HG03196 (cell line): ENCODE results near the gene TAF5L.
"Not testable (repeated sequence)": the region's sequence is repeated elsewhere in the genome, so short reads cannot be mapped to it uniquely, and the experiment has no call there.

ENCODE experiments used
- ATAC-seq: cut with Tn5 transposase; IDR thresholded peaks from one replicate; pipeline ENCODE4 v1.9.1; 2021; ENCODE audit not compliant: unreplicated experiment

Gene TAF5L

DNA sequence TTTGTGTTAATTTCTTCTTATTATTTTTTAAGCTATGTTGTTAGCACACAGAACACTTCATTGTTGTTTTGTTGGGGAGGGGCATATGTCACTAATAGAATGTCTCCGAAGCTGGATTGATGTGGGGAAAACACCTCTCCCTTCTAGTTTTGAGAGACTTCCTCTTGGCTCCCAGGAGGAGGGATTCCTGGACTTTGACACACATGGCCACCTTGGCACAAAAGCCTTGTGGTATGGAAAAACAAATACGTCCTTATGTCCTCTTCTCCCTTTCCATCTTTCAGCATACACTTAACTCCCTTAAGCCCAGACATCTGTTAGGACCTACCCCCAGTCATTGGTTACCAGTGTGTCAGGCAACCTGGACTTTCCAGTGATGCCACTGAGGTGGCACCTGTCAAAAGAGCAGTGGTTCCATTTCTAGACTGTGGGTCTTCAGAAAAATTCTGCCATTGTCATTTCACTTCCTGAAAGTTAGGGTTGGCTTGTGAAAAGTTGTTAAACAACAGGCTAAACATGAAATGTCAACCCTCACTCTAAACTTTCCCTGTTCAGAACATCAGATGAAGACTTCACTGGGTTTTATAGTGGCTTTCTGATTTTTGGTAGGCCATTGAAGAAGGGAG, 54.9 kb downstream of the TAF5L start:
- ATAC-seq, result no peak

DNA sequence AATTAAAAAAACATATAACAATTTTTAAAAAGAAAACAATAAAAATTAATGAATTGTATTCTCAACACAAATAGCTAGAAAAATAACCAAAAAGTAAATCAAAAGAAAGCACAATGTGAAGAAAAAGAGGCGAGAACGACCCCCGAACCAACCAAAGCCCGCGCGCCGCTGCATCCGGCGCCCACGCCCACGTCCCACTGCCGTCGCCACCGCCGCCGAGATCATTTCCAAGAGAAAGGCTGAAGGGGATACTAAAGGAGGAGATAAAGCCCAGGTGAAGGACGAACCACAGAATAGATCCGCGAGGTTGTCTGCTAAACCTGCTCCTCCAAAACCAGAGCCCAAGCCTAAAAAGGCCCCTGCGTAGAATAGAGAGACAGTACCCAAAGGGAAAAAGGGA, 55.6 kb downstream of the TAF5L start:
- no peak for ATAC-seq

DNA sequence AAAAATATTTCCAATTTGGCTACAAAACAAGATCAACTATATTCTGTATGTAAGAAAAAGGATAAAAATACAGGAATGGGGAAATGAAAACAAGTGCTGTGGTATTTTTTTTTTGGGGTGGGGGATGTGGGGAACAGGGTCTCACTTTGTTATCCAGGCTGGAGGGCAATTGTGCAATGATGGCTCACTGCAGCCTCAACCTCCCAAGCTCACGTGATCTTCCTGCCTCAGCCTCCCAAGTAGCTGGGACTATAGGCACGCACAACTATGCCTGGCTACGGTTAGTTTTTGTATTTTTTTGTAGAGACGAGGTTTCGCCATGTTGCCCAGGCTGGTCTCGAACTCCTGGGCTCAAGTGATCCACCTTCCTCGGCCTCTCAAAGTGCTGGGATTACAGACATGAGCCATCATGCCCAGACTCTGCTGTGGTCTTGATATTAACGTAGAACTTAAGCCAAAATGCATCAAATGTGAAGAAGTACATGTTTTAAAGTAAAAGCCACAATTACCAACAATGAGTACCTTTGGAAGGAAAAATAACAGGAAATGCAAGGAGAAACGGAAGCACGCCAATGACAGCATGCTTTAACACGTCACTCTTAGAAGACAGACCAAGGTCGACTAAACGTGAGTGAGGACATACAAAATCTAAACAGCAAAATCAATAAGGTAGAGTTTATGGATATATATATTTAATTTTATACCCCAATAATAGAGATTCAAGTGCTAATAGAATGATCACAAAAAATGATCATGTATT, 58.6 kb downstream of the TAF5L start:
- no peak for ATAC-seq

DNA sequence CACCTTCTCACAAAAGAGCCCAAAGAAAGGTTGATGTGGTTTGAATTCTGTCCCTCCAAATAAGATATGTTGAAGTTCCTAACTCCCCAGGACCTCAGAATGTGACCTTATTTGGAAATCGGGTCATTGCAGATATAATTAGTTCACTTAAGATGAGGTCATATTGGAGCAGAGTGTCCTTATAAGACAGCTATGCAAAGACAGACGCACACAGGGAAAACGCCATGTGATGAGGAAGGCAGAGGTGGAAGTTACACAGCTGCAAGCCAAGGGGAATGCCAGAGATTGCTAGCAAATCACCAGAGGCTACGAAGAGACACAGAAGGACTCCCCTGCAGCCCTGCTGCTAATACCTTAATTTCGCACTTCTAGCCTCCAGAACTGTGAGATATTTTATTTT, 62.2 kb downstream of the TAF5L start:
- no peak for ATAC-seq

DNA sequence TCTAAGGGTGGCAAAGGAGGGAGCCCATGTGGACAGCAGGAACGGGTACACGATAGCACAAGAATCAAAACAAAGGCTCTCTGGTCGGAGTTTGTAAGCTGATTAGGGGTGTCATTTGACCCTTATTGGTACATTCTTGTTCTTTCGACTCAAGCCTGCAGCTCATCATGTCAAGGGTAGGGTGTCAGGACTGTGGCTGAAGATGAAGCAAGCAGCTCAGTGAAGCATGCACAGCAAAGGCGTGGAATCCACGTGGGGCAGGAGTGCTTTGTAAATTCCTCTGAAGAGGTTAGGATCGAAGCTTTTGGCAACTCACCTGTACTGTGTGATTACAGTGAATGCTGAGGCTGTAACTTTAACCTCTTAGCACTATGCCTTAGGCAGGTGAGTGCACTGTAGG, 62.7 kb downstream of the TAF5L start:
- no peak for ATAC-seq

DNA sequence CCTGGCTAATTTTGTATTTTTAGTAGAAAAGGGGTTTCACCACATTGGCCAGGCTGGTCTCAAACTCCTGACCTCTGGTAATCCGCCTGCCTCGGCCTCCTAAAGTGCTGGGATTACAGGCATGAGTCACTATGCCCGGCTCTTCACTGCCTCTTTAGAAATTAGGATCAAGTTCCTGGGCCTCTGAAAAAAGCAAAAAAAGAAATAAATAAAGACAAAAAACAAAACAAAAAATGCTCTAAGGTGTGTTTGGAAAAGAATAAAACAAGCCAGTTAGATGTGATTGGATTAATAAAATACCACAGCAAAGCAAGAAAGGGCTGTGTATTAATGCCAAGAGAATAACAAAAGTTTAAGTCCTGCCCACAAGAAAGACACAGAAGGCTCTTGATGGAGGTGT, 63.2 kb downstream of the TAF5L start:
- ATAC-seq, result no peak

DNA sequence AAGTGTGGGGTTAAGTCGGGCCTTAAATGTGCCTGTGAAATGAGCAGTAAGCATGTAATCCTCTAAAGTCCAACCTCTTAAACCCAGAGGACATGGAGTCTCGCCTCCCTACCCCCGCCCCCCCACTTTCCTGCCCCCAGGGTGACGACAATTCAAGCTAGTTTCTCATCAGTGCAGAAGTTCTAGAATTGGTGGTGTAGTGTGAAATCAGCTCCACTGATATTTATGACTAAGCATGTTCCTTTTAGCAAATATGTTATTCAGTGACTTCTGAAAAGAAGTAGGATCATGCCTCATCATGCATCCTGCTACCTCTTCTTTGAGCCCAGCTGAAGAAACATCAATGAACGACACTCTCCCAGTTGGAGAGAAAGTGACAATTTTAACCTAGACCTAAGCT, 64.8 kb downstream of the TAF5L start:
- ATAC-seq, result no peak

DNA sequence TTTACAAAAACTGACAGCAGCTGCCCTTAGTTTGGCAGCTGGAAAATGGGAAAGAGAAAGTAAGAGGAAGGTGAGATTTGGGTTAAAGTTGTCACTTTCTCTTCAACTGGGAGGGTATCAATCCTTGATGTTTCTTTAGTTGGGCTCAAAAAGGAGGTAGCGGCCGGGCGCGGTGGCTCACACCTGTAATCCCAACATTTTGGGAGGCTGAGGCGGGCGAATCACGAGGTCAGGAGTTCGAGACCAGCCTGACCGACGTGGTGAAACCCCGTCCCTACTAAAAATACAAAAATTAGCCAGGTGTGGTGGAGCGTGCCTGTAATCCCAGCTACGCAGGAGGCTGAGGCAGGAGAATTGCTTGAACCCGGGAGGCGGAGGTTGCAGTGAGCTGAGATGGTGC, 65.8 kb downstream of the TAF5L start:
- ATAC-seq, result not testable (repeated sequence)

DNA sequence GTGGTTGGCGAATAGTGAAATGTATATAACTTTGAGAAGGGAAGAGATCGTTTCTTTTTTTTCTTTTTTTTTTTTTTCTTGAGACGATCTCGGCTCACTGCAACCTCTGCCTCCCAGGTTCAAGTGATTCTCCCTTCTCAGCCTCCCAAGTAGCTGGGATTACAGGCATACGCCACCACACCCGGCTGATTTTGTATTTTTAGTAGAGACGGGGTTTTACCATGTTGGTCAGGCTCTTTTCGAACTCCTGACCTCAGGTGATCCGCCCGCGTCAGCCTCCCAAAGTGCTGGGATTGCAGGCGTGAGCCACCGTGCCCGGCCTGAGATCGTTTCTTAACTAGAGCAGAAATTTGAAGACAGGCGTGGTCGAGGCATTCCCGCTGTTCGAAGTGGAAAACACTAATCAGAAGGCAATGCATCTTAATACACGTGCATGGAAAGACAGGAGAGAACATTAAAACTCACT, 66.6 kb downstream of the TAF5L start:
- not testable (repeated sequence) for ATAC-seq

DNA sequence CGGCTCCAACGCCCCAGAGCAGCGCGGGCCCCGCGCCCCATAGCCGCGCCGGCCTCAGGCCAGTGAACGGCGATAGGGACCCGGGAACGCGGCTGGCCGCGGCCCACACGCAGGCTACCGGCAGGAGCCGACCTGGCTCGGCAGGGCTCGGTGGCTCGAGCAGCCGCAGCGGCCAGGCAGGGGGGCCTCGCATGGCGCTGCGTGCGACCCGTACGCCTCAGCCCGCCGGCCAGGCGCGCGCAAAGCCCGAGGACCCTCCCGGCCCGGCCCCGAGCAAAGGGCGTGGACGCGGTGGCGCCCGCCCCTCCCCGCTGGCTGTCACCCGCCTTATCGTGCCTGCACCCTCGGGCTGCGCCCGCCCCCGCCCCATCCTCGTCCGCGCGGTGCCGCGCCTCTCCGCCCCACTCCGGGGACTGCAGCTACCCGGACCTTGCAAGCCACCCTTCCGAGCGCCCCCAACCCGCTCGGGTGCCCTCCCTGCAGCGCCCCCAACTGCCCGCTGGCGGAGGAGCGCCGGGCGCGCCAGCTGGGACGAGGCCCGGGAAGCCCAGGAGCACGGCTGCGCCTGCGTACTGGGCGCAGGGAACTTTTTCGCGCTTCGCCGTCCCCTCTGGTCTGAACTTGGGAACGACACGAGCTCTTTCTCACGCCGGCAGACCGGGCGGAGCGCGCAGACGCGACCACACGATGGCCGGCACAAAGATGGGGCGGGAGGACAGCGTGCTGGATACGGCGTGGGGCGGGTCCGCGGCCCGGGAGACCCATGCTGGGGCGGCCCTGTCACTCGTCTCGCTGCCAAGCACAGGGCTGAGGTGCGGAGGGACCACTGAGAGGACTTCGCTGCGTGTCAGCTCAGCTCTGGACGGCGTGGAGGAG, 67.2 kb downstream of the TAF5L start, which contains the start of gene ABCB10:
ABCB10 (minus strand) TSS at position 248 of the 876 bp plus-strand sequence; CDS start at position 193, 55 bp downstream.
- peak; percentile 79 for ATAC-seq

DNA sequence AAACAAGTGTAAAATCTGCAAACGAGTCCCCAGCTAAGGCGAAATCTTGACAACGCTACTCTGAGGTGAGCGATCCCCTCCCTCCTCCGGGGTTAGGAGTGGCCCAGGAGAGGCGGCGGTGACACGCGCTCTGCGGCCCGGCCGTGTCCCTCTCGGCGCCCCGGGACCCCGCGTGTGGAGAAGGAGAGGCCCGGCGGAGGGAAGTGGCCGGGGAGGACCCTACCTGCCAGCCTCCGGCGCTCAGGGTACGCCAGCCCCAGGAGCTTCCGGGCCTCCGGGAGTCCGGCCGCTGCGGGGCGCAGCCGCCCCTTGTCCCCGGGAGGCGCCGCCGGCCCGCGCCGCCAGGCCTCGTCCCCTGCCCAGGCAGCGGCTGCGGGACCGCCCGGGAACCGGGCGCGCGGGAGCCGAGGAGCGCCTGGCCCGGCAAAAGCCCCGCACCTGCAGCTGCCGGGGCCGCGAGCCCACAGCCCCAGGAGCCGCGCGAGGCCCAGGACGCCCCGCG, 68.0 kb downstream of the TAF5L start:
- peak; percentile 44 for ATAC-seq

DNA sequence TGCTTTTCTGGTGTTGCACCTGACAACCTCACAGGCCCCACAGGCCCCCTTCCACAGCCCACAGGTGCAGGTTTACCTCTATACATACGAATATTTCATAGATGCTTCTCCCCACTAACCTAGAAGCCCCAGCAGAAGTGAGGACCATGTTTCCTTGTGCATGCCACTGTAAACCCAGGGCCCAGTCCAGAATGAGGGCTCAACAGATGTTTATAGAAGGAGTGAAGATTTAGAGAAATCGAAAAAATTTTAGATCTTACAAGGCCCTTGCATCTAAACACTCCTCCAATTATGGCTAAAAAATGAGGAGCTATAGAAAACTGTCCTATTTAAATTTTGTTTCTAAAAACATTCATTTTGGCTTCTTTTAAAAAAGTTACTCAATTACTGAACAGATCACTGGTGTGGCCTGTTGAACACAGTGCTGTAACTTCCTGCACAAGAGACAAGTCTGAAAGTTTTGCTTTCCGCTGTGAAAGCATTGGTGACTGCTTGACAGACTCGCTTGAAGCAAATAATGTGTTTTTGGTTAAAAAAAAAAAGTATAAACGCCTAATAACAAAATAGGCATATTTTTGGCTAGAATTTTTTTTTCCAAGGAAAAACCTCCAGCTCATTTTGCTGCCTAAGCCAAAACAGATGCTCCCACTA, 68.6 kb downstream of the TAF5L start:
- no peak for ATAC-seq

DNA sequence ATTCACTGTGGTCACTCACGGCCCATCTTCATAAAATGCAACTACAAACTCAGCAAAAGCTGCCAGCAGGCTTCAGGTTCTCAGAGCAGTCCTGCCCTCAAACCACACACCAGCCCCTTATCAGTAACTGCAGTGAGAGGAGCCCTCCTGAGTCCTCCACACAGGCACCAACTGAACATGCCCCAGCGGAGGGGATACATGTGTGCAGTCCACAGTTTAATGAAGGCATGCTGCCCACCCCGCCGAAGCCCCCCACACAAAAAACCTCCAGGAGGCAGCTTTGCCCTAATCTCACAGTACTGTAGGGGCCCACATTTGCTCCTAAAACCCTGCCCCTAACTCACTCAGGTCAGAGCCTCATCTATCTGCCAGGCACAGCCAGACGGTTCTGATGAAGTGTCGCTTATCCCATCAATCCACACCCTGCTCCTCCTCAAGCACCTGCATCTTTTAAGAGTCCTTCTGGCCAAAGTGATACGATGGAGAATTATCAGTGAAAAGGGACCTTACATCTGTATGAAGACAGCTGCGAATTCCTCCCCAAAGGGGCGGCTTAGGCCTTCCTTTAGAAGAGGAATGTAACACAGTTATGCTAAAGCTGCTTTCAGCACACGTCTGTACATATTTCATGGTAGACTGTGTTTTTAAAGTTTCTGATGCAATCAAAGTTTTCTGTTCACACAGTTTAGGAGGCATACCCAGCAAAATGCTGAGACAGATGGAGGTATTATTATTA, 70.9 kb downstream of the TAF5L start:
- no peak for ATAC-seq

DNA sequence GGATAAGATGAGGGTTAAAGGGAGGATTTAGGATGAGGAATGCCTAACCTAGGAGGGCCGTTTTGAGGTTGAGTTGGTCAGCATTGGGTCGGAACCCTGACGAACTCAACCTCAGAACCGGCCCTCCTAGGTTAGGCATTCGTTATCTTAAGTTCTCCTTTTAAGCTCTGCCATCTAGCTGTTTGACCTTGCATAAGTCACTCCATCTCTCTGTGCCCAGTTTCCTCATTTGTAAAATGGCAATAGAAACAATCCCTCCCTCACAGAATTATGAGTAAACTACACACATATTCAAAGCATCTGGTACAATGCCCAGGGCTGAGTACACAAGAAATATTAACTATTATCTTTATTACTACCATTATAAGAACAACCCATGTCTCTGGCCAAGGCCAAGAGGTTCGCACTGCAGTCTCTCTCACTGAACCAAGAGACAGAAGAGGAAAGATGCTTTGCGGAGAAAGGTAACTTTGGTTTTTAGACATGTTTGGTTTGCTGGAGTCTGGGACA, 72.2 kb downstream of the TAF5L start:
- ATAC-seq, result no peak

DNA sequence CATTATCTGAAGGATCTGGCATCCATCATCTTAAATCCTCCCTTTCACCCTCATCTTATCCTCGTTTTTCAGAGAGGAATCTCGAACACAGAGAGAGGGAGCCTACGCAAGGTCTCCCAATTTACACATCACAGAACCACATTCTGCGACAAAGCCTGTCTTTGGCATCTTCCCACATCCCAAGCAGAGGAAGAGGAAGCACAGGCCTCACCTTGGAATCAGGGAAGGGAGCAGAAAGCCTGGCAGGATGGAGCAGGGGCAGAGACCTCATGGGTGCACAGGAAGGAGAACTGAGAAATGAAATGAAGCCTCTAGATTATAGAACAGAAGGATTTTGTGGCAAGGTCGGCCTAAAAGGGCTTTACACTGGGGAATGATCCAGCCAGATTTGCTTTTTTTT, 73.2 kb downstream of the TAF5L start:
- no peak for ATAC-seq

DNA sequence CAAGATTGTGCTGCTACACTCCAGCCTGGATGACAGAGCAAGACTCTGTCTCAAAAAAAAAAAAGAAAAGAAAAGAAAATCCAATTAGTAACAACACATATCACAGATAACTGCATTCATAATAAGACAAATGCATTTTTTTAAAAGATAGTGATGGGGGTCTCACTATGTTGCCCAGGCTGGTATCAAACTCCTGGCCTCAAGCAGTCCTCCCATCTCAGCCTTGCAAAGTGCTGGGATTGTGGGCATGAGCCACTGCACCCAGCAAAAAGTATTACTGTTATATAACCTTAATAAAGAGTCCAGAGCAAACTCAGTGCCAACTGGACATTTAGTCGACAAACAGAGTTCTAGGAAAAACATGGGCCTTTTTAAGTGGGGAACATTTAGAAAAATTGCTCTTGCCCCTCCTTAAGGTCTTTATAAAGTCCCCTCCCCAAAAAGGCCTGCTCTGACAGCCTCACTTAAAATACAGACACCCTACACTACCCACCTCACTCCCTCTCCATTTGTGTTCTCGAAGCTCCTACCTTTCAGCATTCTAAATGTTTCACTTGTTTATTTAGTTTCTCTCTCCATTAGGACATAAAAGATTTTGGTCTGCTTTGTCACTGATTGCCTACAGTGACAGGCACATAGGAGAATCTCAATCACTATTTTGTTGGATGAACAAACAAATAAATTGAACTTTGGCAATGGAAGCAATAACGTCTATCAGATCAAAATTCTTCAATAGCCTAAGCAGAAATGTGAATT, 74.9 kb downstream of the TAF5L start:
- ATAC-seq, result no peak

DNA sequence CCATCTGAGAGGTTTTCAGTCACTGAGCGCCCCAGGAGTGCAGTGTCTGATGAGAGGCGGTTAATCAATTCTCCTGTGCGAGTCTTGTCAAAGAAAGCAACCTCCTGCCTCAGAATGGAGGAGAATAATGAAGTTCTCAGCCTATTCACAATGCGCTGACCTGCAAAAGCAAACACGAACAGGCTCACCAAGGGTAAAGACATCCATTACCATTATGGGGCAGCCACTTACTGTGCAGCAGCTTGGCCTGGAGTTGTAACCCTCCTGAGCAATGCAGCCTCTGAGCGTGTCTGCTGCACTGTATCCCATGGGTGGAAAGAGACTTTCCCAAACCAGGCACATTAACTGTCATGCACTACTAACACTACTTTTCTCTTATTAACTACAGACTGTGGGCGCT, 78.4 kb downstream of the TAF5L start:
- ATAC-seq, result no peak

DNA sequence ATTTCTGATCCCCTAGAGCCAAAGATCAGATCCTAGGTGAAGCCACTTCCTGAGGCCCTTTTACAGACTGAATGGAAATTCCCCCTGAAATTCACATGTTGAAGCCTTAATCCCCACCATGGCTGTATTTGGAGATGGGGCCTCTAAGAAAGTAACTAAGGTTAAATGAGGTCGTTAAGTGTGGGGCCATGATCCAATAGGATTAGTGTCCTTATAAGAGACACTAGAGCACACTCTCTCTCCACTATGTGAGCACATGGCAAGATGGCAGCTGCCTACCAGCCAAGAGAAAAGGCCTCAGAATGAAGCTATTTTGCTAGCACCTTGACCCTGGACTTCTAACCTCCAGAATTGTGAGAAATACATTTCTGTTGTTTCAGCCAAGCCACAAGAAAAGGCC, 81.3 kb downstream of the TAF5L start:
- no peak for ATAC-seq
